Inferior parietal cortex (tissue), 1 donor: Measurements from ENCODE around the gene INPP5A.
"Not testable (repeated sequence)": the region's sequence is repeated elsewhere in the genome, so short reads cannot be mapped to it uniquely, and the experiment has no call there.

ENCODE experiments used
- DNase-seq: peaks from one replicate; pipeline ENCODE4 v3.0.0-alpha.2; 2016; ENCODE audit errors: extremely low spot score

The INPP5A gene

DNA sequence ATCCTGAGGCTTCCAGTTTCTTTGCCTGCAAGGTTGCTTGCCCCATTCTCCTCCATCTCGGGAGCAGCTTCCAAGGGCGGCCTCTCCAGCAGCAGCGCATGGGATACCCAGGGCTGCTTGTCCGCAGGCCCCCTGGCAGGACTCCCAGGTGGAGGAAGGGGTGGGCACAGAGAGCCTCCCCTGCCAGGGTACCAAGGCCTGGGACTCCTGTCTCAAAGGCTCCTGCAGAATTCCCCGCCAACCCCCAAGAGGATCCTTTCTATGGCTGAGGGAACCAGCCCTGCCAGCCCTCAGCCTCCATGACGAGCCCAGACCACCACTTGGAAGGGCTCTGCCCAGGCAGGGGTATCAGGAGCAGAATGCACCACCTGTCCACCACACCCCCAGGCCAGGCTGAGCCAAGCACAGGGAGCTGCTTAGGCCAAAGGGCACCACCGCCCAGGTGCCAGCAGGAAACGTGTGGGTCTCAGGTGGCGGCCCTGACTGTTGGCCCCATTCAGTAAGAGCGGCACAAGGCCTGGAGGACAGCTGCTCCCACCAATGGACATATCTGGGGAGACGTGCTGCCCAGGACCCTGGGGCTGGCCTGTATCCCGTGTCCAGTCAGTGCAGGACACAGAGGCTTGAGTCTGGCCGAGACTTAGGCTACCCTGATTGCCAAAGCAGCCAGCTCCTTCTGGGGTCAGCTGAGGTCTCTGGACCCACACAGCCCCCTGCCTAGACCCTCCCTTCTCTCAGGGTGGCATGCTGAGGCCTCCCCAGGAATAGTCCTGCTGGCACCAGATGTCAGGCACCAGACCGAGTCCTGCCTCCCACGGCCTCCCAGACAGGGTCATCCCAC is 33.8 kb upstream of the INPP5A start:
- DNase-seq: no peak

DNA sequence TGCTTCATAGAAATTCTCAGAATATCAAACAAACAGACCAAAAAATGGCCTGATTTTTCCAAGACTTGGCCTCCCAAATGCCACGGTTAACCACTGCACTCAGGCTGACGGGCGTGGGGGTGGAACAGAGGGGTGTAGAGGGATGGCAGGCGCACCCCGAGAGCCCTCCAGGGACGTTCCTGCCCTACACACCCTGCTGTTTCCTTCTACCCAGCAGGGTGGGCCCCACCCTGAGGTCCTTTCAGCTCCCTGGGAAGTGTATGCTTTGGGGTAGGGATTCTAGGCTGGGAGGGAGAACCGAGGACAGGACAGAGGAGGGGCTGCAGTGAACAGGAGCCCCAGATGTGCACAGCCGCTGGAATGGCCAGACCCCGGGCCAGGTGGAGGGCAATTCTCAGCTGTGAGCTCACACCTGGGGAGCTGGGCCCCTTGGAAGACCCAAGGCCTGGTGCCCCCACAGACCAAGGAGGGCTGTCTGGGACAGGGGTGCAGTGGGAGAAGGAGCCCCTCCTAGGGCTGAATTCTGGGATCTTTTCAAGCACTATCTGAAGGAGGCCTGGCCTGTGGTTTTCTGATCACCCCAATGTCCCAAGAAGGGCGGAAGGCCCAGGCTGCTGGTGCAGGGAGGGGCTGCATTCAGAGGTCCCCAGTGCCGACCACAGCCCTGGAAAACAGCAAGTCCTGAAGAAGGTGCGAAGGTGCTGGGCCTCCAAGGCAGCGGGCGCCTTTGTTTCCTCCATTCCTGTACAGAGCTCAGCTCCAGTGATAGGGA is 32.9 kb upstream of the INPP5A start:
- DNase-seq: no peak

- not testable (repeated sequence) for DNase-seq
These were observed 32.0 kb upstream of the INPP5A start for GRCh38 chr10:132505546-132505945.

GRCh38 chr10:132506711-132507408 is 30.7 kb upstream of the INPP5A start:
- peak; percentile 25 for DNase-seq

GRCh38 chr10:132507409-132507955 is 30.1 kb upstream of the INPP5A start:
- no peak for DNase-seq

- DNase-seq: no peak
These were observed 29.6 kb upstream of the INPP5A start for GRCh38 chr10:132507956-132508490.

GRCh38 chr10:132508581-132509443 is 28.8 kb upstream of the INPP5A start:
- no peak for DNase-seq

GRCh38 chr10:132509506-132510173 is 27.9 kb upstream of the INPP5A start:
- no peak for DNase-seq

GRCh38 chr10:132510174-132510611 is 27.4 kb upstream of the INPP5A start:
- DNase-seq: no peak

GRCh38 chr10:132511121-132512051 is 26.2 kb upstream of the INPP5A start:
- DNase-seq: no peak

GRCh38 chr10:132512052-132512442 is 25.5 kb upstream of the INPP5A start:
- no peak for DNase-seq

- no peak for DNase-seq
These were observed 24.8 kb upstream of the INPP5A start for GRCh38 chr10:132512693-132513345.

- DNase-seq: no peak
These were observed 22.6 kb upstream of the INPP5A start for GRCh38 chr10:132514821-132515520.

DNA sequence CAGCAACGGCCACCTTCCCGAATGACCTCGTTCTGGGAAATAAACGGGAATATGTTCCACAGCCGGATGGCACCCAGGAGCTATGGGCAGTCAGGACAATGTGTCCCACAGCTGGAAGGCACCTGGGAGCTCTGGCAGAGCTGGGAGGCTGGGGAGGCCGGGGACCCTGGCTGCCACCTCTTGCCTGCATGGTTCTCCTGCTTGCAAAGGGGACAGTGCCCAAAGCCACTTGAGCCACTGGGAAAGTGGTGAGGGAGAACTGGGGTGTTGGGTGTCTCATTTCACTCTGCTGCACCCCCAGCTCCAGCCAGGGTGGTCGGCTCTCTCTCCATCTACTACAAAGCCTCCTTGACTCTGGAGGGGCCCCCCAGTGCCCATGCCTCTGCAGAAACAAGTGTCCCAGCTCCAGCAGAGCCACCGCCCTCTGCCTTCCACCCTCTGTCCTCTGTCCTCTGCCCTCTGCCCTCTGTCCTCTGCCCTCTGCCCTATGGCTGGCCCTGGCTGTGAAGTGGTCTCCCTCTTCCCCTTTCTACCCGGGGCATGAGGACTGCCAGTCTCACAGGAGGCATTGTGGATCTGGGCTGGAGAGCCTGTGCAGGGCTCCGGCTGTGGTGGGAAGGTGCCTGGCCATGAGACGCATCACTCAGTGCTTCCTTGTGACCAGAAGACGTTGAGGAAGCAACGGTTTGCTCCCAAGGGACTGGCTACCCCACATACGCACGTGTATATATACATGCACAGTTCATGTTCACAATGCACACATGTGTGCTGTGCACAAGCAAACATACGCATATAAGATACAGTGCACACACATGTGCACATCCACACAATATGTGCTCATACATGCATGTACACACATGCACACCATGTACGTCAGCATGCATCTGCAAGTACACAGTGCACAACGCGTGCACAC is 21.5 kb upstream of the INPP5A start:
- no peak for DNase-seq

GRCh38 chr10:132516771-132517725 is 20.5 kb upstream of the INPP5A start:
- DNase-seq: no peak
